ENCODE results near the gene LAMP2. TPM values are rescaled to one million over a fixed set of nuclear protein-coding genes. Genes with fewer than 3 reads are reported as not detected.

Gene LAMP2
- total and polyA plus RNA-seq, 2 of the 8 experiments (the other 6 are each of a cell fraction or from before 2014, with no cell fraction given): 21.2 to 29.9 TPM

DNA sequence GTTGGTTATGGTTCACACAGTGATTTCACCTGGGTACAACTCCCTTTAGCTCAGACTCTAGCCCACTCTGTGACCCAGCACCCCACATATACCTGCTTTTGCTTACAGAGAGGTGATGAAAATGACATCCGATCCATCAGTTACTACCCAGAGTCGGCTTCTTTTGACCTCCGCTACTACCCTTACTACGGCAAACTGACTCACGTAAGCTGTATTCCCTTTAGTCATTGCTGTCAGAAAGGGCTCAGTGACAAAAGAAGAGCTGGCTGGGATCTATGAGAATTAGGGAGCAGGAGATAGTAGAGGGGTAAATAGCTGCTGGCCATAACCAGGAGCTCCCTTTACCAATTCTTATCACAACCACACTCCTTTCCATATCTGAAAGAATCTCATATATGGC, 90.5 kb downstream of the LAMP2 start (continued):
- no peak for TF ChIP-seq USF2 (IDR thresholded peaks at IDR 0.05; ENCODE audit: low read length)

Small RNA genes lying within 50 kb of the gene (small RNA-seq; reads per million reads assigned to genes)
- not detected for gene RNU7-37P (ENCODE audit: insufficient read depth)

Other genes with a start within 250 kb of the LAMP2 start
- gene ZBTB33, start 218.5 kb downstream of the LAMP2 start, total RNA-seq (2021; fragmentation: NEBNext Ultra II Directional; extraction: Animal tissue kit (Norgen Biotek cat#: 25700)): 14.4 and 14.9 TPM in 2 replicates
- gene ZBTB33, start 218.5 kb downstream of the LAMP2 start, polyA plus RNA-seq (2011; rRNA removed): 2.4 and 3.4 TPM in 2 replicates
- 0.23 and 0.73 TPM in 2 replicates for gene TMEM255A, start 157.8 kb downstream of the LAMP2 start, total RNA-seq (2021; fragmentation: NEBNext Ultra II Directional; extraction: Animal tissue kit (Norgen Biotek cat#: 25700))
- 1.1 and 2.3 TPM in 2 replicates for gene TMEM255A, start 157.8 kb downstream of the LAMP2 start, polyA plus RNA-seq (2011; rRNA removed)
- gene ATP1B4, start 107.2 kb downstream of the LAMP2 start, total RNA-seq (2021; fragmentation: NEBNext Ultra II Directional; extraction: Animal tissue kit (Norgen Biotek cat#: 25700)): not detected in 2 replicates
- gene ATP1B4, start 107.2 kb downstream of the LAMP2 start, polyA plus RNA-seq (2011; rRNA removed): not detected in 2 replicates
- gene CUL4B, start 91.7 kb upstream of the LAMP2 start, total RNA-seq (2021; fragmentation: NEBNext Ultra II Directional; extraction: Animal tissue kit (Norgen Biotek cat#: 25700)): 44.0 and 46.1 TPM in 2 replicates
- 9.0 and 11.7 TPM in 2 replicates for gene CUL4B, start 91.7 kb upstream of the LAMP2 start, polyA plus RNA-seq (2011; rRNA removed)
- 31.6 and 33.0 TPM in 2 replicates for gene MCTS1, start 134.8 kb upstream of the LAMP2 start, total RNA-seq (2021; fragmentation: NEBNext Ultra II Directional; extraction: Animal tissue kit (Norgen Biotek cat#: 25700))
- gene MCTS1, start 134.8 kb upstream of the LAMP2 start, polyA plus RNA-seq (2011; rRNA removed): 9.6 and 19.2 TPM in 2 replicates
- 13.4 and 13.9 TPM in 2 replicates for gene C1GALT1C1, start 160.8 kb upstream of the LAMP2 start, total RNA-seq (2021; fragmentation: NEBNext Ultra II Directional; extraction: Animal tissue kit (Norgen Biotek cat#: 25700))
- 6.6 and 12.5 TPM in 2 replicates for gene C1GALT1C1, start 160.8 kb upstream of the LAMP2 start, polyA plus RNA-seq (2011; rRNA removed)